Body of pancreas (tissue), 4 donors: Measurements from ENCODE around the gene B3GAT1.

Source experiments
- POLR2A ChIP-seq, 3 donors: fragments of 450-650 bp; IDR thresholded peaks; one replicate each; pipeline ENCODE4 v1.6.1; 2016; ENCODE audit warnings: antibody characterized with exemption in 3 of 3, mild to moderate bottlenecking in 2 of 3
- TF ChIP-seq, protein P1 (sequence below), 7 experiments: fragments of 450-650 bp in 4 of 7; fragments of 200-600 bp in 3 of 7; sonication (generic) in 3 of 7; IDR thresholded peaks; one replicate each; pipeline ENCODE4 v1.5.1; 2016 to 2019; ENCODE audit warnings: antibody characterized with exemption in 7 of 7

GRCh38 chr11:134350381-134350780, 61.7 kb downstream of the B3GAT1 start:
- TF ChIP-seq, protein P1, sequence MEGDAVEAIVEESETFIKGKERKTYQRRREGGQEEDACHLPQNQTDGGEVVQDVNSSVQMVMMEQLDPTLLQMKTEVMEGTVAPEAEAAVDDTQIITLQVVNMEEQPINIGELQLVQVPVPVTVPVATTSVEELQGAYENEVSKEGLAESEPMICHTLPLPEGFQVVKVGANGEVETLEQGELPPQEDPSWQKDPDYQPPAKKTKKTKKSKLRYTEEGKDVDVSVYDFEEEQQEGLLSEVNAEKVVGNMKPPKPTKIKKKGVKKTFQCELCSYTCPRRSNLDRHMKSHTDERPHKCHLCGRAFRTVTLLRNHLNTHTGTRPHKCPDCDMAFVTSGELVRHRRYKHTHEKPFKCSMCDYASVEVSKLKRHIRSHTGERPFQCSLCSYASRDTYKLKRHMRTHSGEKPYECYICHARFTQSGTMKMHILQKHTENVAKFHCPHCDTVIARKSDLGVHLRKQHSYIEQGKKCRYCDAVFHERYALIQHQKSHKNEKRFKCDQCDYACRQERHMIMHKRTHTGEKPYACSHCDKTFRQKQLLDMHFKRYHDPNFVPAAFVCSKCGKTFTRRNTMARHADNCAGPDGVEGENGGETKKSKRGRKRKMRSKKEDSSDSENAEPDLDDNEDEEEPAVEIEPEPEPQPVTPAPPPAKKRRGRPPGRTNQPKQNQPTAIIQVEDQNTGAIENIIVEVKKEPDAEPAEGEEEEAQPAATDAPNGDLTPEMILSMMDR (IDR thresholded peaks at IDR 0.05): no peak
- no peak for TF ChIP-seq POLR2A (IDR thresholded peaks at IDR 0.05)
